Measurements from ENCODE around the gene MARCHF10. TPM values are rescaled to one million over a fixed set of nuclear protein-coding genes. Genes with fewer than 3 reads are reported as not detected.

Gene MARCHF10
- polyA plus RNA-seq, 1 donor from 2014 or later: 0.20 TPM

DNA sequence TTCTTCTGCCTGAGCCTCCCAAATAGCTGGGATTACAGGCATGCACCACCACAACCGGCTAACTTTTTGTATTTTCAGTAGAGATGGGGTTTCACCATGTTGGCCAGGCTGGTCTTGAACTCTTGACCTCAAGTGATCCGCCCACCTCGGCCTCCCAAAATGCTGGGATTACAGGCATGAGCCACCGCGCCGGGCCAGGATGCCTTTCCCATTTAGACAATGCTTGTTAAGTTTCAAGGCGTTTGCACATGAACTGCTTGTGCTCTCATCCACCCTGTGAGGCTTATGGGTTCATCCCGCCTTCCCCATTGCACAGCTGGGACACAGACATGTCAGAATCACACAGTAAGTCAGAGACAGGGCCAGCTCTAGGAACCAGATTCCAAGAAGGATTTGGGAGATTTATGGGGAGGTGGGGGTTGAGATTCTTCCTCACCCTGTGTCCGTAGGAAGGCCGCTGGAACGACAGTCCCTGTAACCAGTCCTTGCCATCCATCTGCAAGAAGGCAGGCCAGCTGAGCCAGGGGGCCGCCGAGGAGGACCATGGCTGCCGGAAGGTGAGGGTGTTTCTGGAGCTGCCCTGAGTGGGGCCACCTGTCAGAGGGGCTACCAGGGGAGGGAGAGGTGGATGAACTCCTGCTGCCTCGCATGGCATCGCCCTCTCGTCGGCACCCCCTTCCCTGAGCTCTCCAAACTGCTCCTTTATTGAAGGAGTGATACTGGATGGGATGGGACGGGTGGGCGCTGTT is 134.3 kb downstream of the MARCHF10 start:
- H3K9me3 Mint-ChIP-seq: no peaks in the 10 kb centered on the region
- H3K27ac Mint-ChIP-seq: no peak overlapping the region
- H3K36me3 Mint-ChIP-seq: no peaks in the 10 kb centered on the region
- H3K4me3 Mint-ChIP-seq: no peak overlapping the region
- peaks cover 0 to 4% (median 0%) of the 10 kb centered on the region in 3 donors for H3K4me1 Mint-ChIP-seq
- H3K27me3 Mint-ChIP-seq: no peaks in the 10 kb centered on the region

DNA sequence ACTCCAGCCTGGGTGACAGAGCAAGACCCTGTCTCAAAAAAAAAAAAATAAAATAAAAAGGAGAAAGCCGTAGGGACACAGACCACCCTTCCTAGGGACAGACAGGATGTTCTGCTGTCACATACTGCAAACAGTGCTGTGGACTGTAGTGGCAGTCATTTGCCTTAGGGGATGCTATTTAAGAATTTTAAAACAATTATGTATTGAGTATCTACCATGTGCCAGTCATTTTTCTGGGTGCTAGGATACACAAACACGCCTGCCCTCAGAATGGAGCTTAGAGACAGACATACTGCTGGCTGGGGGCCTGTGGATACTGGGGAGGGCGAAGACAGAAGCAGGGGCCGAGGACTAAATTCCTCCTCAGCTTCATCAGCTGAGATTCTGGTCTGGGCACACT is 135.2 kb downstream of the MARCHF10 start:
- no peak overlapping the region for H3K27ac Mint-ChIP-seq
- no peak overlapping the region for H3K4me3 Mint-ChIP-seq
- peaks cover 0 to 4% (median 0%) of the 10 kb centered on the region in 3 donors for H3K4me1 Mint-ChIP-seq
- no peaks in the 10 kb centered on the region for H3K9me3 Mint-ChIP-seq
- H3K27me3 Mint-ChIP-seq: no peaks in the 10 kb centered on the region
- no peaks in the 10 kb centered on the region for H3K36me3 Mint-ChIP-seq

DNA sequence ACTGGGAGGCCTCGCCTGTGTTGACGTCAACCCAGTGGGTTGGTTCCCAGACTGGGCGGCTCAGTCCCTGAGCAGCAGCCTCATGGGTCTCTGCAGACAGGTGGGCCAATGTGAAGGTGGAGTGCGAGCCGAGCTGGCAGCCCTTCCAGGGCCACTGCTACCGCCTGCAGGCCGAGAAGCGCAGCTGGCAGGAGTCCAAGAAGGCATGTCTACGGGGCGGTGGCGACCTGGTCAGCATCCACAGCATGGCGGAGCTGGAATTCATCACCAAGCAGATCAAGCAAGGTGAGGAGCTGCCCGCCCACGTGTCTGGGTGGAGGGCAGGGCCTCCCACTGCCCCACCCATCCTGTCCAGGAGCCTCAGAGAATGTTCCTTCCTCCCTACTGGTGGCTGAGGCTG is 136.6 kb downstream of the MARCHF10 start:
- H3K4me1 Mint-ChIP-seq: peaks cover 0 to 4% (median 0%) of the 10 kb centered on the region in 3 donors
- no peaks in the 10 kb centered on the region for H3K27me3 Mint-ChIP-seq
- no peaks in the 10 kb centered on the region for H3K9me3 Mint-ChIP-seq
- H3K4me3 Mint-ChIP-seq: no peak overlapping the region
- H3K36me3 Mint-ChIP-seq: no peaks in the 10 kb centered on the region
- H3K27ac Mint-ChIP-seq: peak overlapping the region in 1 of 3 donors; percentile 47

DNA sequence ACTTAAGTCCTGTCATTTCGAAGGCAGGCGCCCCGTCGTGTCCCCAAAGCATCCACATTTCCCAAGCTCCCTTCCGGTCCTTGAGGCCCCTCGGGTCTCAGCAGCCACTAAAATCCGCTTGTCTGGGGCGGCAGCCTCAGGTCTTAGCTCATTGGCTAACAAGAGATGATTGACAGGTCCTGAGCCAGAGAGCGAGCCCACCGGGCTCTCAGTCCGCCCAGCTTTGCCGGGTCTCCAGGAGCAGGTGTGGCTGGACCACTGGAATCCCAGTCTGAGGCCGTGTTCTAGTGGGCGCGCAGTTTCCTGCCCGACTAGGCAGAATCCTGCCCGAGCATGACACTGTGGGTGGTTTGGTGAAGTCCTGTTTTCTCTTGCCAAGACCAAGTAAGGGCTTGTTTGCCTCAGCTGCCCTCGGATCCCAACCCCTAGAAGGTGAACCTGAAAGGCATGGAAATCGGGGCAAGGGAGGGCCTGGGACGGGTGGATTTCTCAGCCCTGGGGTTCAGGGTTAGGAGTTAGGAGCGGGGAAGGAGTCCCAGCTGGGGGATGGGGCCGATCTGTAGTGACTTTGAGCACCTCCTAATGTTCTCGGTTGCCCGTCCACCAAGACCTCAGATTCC is 137.8 kb downstream of the MARCHF10 start:
- H3K36me3 Mint-ChIP-seq: no peaks in the 10 kb centered on the region
- no peaks in the 10 kb centered on the region for H3K27me3 Mint-ChIP-seq
- H3K27ac Mint-ChIP-seq: no peak overlapping the region
- H3K9me3 Mint-ChIP-seq: no peaks in the 10 kb centered on the region
- H3K4me1 Mint-ChIP-seq: peaks cover 0 to 4% (median 0%) of the 10 kb centered on the region in 3 donors
- no peak overlapping the region for H3K4me3 Mint-ChIP-seq

DNA sequence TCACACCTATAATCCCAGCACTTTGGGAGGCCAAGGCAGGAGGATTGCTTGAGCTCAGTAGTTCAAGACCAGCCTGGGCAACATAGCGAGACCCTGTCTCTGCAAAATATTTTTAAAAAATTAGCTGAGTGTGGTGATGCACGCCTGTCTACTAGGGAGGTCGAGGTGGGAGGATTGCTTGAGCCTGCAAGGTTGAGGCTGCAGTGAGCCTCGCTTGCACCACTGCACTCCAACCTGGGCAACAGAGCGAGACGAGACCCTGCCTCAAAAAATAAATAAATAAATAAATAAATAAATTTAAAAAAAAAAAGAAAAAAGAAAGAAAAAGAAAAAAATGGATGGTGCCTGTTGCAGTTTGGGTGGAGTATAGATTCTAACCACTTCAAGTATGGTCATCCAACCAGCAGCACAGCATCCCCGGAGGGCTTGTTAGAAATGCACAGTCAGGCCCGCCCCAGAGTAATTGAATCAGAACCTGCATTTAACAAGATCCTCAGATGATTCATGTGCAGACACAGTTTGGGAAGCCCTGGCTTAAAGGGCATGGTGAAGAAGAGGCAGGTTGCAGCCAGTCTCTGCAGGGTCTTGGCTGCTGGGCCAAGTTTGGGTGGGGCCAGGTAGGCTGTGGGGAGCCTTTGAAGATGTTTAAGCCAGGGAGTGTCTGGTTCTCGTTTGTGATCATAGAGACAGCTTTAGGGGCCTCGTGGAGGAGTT is 139.9 kb downstream of the MARCHF10 start:
- no peaks in the 10 kb centered on the region for H3K36me3 Mint-ChIP-seq
- peaks cover 0 to 4% (median 0%) of the 10 kb centered on the region in 3 donors for H3K4me1 Mint-ChIP-seq
- H3K9me3 Mint-ChIP-seq: no peaks in the 10 kb centered on the region
- no peak overlapping the region for H3K27ac Mint-ChIP-seq
- no peaks in the 10 kb centered on the region for H3K27me3 Mint-ChIP-seq
- no peak overlapping the region for H3K4me3 Mint-ChIP-seq

DNA sequence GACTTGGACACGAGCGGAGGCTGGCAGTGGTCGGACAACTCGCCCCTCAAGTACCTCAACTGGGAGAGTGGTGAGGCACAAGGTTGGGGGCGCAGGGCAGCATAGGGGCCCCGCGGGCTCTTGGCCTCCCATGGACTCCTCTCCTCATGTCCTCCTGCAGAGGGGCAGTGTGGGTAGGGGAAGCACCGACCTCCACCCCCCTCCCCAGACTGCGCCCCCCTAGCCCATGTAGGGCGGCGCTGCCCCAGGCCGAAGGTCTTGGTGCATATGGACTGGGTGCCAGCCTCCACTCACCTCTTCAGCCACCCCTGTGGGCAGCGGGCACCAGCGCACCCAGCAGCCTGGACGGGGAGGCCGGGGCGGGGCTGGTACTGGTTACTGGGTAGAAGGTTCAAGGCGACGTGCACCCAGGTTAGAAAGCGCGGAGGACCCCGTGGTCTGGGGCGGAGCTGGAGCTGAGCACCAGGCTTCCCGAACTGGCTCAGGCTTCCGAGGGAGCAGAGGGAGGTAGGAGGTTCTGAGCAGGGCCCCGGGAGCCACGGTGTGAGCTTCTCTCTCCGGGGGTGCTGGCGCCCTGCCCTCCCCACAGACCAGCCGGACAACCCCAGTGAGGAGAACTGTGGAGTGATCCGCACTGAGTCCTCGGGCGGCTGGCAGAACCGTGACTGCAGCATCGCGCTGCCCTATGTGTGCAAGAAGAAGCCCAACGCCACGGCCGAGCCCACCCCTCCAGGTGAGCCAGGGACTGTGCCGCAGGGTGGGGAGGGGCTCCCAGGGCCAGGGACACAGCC is 141.1 kb downstream of the MARCHF10 start:
- H3K27ac Mint-ChIP-seq: no peak overlapping the region
- H3K36me3 Mint-ChIP-seq: no peaks in the 10 kb centered on the region
- no peaks in the 10 kb centered on the region for H3K27me3 Mint-ChIP-seq
- H3K4me3 Mint-ChIP-seq: no peak overlapping the region
- no peaks in the 10 kb centered on the region for H3K4me1 Mint-ChIP-seq
- H3K9me3 Mint-ChIP-seq: peaks cover 0 to 3% (median 0%) of the 10 kb centered on the region in 3 donors

DNA sequence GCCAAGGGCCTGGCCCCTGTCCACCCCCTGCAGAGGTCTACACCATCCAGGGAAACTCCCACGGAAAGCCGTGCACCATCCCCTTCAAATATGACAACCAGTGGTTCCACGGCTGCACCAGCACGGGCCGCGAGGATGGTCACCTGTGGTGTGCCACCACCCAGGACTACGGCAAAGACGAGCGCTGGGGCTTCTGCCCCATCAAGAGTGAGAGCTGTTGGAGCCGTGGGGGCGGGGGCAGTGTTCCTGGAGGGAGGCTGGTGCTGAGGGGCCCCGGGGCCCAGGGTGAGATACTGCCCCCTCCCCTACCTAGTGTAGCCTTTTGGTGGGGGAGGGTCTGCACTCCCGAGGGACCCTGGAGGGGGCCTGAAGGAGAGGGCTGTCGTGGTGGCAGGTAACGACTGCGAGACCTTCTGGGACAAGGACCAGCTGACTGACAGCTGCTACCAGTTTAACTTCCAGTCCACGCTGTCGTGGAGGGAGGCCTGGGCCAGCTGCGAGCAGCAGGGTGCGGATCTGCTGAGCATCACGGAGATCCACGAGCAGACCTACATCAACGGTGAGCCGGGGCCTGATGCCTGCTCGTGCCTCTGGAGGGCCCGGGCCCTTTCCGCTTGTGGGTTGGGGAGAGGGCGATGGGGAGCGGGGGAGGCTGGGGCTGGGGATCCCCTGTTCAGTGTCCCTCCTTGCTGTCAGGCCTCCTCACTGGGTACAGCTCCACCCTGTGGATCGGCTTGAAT is 141.9 kb downstream of the MARCHF10 start:
- H3K9me3 Mint-ChIP-seq: peaks cover 2 to 6% (median 3%) of the 10 kb centered on the region in 3 donors
- H3K36me3 Mint-ChIP-seq: no peaks in the 10 kb centered on the region
- no peak overlapping the region for H3K27ac Mint-ChIP-seq
- H3K4me1 Mint-ChIP-seq: no peaks in the 10 kb centered on the region
- H3K4me3 Mint-ChIP-seq: no peak overlapping the region
- no peaks in the 10 kb centered on the region for H3K27me3 Mint-ChIP-seq

DNA sequence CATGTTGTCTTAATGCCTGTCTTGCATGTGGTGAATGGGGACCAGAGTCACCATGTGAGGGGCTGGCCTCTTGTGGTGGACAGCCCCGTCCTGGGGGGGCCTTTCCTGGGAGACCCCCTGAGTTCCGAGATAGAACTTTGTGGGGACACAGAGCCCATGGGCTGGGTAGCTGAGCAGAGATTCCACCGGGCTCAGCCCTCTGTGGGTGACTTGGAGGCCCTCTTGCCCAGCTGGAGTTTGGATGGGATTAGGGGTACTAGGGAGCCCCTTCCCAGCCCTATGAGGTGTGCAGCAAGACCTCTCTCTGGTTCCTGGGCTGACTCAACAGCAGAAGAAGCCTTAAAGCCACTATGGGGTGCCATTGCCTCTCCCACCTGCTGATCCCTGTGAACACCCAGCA is 142.5 kb downstream of the MARCHF10 start:
- Mint-ChIP-seq H3K36me3 (no peaks in the 10 kb centered on the region), H3K4me1 (no peaks in the 10 kb centered on the region), H3K4me3 (no peak overlapping the region), H3K27me3 (no peaks in the 10 kb centered on the region), H3K27ac (no peak overlapping the region), H3K9me3 (peaks cover 7 to 12% (median 7%) of the 10 kb centered on the region in 3 donors)

DNA sequence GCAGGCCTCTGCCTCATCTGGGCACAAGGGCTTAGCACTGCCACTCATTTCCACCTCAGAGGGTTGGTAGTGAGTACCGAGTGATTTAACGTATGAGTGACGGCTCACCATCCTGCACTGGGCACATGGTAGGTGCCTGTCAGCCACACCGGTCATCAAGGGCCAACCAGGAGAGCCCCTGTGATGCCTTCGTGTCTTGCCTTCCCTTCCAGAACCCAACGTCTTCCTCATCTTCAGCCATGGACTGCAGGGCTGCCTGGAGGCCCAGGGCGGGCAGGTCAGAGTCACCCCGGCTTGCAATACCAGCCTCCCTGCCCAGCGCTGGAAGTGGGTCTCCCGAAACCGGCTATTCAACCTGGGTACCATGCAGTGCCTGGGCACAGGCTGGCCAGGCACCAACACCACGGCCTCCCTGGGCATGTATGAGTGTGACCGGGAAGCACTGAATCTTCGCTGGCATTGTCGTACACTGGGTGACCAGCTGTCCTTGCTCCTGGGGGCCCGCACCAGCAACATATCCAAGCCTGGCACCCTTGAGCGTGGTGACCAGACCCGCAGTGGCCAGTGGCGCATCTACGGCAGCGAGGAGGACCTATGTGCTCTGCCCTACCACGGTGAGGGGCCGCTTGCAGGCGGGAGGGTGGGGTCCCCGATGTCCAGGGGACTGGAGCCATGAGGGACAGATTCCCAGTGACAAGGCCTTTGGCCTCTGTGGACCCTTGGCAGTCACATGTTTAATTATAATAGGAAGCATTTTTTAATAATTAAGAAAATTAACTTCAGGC is 143.6 kb downstream of the MARCHF10 start:
- Mint-ChIP-seq H3K27ac (no peak overlapping the region), H3K27me3 (no peaks in the 10 kb centered on the region), H3K4me3 (no peak overlapping the region), H3K4me1 (no peaks in the 10 kb centered on the region), H3K36me3 (no peaks in the 10 kb centered on the region), H3K9me3 (peaks cover 7 to 13% (median 8%) of the 10 kb centered on the region in 3 donors)

DNA sequence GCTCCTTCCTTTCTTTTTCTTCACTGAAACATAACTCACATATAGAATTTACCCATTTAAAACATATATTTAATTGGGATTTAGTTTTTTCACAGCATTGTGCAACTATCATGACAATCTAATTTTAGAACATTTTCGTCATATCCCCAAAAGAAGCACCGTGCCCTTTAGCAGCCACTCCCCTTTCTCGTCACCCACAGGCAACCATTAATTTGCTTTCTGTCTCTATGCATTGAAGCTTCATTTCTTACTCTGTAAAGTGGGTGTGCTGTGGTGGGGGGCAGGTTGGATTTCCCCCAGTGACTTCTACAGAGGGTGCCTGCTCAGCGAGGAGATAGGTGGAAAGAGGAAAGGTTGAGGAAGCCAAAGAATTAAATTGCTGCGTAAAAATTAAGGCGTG is 144.8 kb downstream of the MARCHF10 start:
- Mint-ChIP-seq H3K27me3 (no peaks in the 10 kb centered on the region), H3K36me3 (no peaks in the 10 kb centered on the region), H3K4me1 (no peaks in the 10 kb centered on the region), H3K4me3 (no peak overlapping the region), H3K9me3 (peaks cover 7 to 13% (median 8%) of the 10 kb centered on the region in 3 donors), H3K27ac (no peak overlapping the region)

DNA sequence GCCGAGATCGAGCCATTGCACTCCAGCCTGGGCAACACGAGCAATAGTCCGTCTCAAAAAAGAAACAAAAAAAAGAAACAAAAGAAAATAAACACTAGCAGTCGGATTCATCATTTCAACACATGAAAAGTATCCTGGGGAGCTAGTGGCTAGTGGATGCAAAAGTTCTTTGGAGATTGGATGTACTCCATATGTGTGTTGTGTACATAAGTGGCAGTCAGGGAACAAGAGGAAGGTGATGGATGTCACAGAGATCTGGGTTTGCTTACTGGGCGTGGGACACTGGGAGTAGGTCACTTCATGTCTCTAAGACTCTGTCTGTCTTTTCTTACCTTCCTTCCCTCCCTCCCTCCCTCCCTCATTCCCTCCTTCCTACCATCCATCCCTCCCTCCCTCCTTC is 145.3 kb downstream of the MARCHF10 start:
- H3K4me1 Mint-ChIP-seq: no peaks in the 10 kb centered on the region
- peaks cover 1% of the 10 kb centered on the region for H3K27me3 Mint-ChIP-seq
- no peak overlapping the region for H3K4me3 Mint-ChIP-seq
- H3K27ac Mint-ChIP-seq: no peak overlapping the region
- H3K36me3 Mint-ChIP-seq: no peaks in the 10 kb centered on the region
- H3K9me3 Mint-ChIP-seq: peaks cover 7 to 13% (median 8%) of the 10 kb centered on the region in 3 donors

DNA sequence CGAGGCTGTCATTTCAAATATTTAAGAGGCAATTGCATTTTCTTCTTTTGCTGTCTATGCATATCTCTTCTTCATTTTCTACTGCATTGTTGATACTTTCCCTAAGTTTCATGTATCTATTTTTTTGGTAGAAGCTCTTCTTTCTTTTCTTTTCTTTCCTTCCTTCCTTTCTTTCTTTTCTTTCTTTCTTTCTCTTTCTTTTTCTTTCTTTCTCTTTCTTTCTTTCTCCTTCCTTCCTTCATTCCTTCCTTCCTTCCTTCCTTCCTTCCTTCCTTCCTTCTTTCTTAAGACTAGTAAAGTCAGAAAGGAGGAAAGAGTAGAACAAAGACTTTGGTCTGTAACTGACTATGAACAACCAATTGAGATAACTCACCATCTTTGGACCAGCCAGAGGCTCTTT is 146.8 kb downstream of the MARCHF10 start:
- Mint-ChIP-seq H3K36me3 (no peaks in the 10 kb centered on the region), H3K4me1 (no peaks in the 10 kb centered on the region), H3K4me3 (no peak overlapping the region), H3K27ac (no peak overlapping the region), H3K9me3 (peaks cover 7 to 13% (median 8%) of the 10 kb centered on the region in 3 donors), H3K27me3 (peaks cover 2% of the 10 kb centered on the region)

DNA sequence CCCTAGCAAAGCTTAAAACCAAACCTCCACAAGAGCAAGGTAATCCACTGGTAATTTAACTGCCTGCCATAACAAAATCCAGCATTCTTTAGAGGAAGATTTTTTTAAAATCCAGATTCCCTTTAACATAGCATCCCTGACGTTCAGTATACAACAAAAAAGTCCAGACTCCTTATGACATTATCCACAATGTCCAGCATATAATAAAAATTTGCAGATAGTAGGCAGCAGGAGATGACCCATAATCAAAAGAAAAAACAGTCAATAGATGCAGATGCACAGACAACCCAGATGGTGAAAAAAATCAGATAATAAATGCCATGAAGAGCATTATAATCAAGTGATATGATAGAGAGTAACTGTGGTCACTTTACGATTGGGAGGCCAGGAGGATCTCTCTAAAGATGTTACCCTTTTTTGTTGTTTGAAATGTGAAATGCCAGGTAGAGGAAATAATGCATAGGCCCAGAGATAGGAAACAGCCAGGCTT is 147.4 kb downstream of the MARCHF10 start:
- no peaks in the 10 kb centered on the region for H3K36me3 Mint-ChIP-seq
- H3K9me3 Mint-ChIP-seq: peaks cover 7 to 13% (median 8%) of the 10 kb centered on the region in 3 donors
- H3K4me1 Mint-ChIP-seq: no peaks in the 10 kb centered on the region
- no peak overlapping the region for H3K4me3 Mint-ChIP-seq
- peaks cover 2% of the 10 kb centered on the region for H3K27me3 Mint-ChIP-seq
- no peak overlapping the region for H3K27ac Mint-ChIP-seq
